ENCODE measurements around the gene OR6N2.

Gene OR6N2

DNA sequence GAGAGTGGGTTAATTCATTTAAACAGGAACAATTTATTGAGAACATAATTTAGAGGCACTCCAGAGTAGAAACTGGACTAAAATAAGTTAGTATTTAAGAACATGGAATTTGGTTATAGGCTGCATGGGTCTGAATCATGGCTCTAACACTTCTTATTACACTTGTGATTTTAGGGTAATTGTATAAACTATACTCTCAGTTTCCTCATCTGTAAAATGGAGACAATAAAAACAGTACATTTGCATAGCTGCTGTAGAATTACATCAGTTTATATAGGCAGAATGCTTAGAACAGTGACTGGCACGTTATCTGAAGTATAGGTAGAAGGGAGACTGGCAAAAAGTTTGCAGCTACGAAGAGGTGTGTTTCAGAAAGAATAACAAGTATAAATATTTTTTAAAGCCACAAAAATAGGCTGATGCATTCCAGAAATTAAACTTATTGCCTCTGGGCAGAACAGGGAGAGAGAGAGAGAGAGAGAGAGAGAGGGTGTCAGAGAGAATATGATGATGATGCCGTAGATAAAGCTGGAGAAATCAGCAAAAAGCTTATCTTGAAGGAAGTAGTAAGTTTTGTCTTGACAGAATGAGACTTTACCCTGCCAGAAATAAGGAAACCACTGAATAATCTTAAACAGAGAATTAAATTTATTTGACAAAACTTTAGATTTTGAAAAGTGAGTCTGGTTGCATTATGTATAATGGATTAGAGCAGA lies 52.3 kb downstream of the OR6N2 start:
- Histone ChIP-seq H3K36me3 (ENCODE audit: insufficient read depth, low read length) (no peaks in the 10 kb centered on the region), H4K20me1 (ENCODE audit: insufficient read depth, low read length) (no peaks in the 10 kb centered on the region), H3K27me3 (ENCODE audit: insufficient read depth, low read length) (no peaks in the 10 kb centered on the region), H3F3A (ENCODE audit: insufficient read depth, low read length) (no peaks in the 10 kb centered on the region), H3K4me3 (ENCODE audit: low read depth, low read length, poor library complexity, severe bottlenecking) (no peak overlapping the region), H3K9ac (ENCODE audit: low read length) (no peak overlapping the region), H3K9me2 (ENCODE audit: low read depth, low read length) (no peaks in the 10 kb centered on the region), H3K27ac (ENCODE audit: low read depth, low read length, poor library complexity, severe bottlenecking) (no peak overlapping the region), H3K4me1 (ENCODE audit: insufficient read depth, low read length, severe bottlenecking) (no peaks in the 10 kb centered on the region), H3K4me2 (ENCODE audit: low read length) (no peak overlapping the region), H2AFZ (ENCODE audit: low read length) (no peak overlapping the region), H3K9me3 (ENCODE audit: low read length) (no peaks in the 10 kb centered on the region), H3K79me2 (ENCODE audit: insufficient read depth, low read length) (no peaks in the 10 kb centered on the region)
- TF ChIP-seq, protein P1, sequence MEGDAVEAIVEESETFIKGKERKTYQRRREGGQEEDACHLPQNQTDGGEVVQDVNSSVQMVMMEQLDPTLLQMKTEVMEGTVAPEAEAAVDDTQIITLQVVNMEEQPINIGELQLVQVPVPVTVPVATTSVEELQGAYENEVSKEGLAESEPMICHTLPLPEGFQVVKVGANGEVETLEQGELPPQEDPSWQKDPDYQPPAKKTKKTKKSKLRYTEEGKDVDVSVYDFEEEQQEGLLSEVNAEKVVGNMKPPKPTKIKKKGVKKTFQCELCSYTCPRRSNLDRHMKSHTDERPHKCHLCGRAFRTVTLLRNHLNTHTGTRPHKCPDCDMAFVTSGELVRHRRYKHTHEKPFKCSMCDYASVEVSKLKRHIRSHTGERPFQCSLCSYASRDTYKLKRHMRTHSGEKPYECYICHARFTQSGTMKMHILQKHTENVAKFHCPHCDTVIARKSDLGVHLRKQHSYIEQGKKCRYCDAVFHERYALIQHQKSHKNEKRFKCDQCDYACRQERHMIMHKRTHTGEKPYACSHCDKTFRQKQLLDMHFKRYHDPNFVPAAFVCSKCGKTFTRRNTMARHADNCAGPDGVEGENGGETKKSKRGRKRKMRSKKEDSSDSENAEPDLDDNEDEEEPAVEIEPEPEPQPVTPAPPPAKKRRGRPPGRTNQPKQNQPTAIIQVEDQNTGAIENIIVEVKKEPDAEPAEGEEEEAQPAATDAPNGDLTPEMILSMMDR (IDR thresholded peaks at IDR 0.05; ENCODE audit: low read length), result no peak
- TF ChIP-seq EZH2 (IDR thresholded peaks at IDR 0.05; ENCODE audit: borderline replicate concordance, low read length), result no peak

DNA sequence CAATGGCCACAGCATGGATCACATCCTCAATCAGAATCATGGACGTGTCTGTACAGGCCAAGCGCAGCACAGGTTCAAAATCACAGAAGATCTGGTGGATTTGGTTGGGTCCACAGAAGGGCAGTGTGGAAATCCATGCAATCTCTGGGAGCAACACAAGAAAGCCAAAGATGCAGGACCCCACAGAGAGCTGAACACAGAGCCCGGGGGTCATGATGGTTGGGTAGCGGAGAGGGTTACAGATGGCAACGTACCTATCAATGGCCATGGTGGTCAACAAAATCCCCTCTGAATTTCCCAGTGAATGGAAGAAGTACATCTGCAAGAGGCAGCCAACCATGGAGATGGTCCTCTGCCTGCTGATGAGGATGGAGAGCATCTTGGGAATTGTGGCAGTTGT lies 56.6 kb downstream of the OR6N2 start:
- Histone ChIP-seq H3F3A (ENCODE audit: insufficient read depth, low read length) (no peaks in the 10 kb centered on the region), H3K27me3 (ENCODE audit: insufficient read depth, low read length) (no peaks in the 10 kb centered on the region), H3K36me3 (ENCODE audit: insufficient read depth, low read length) (no peaks in the 10 kb centered on the region), H4K20me1 (ENCODE audit: insufficient read depth, low read length) (no peaks in the 10 kb centered on the region), H3K4me3 (ENCODE audit: low read depth, low read length, poor library complexity, severe bottlenecking) (no peak overlapping the region), H3K9me3 (ENCODE audit: low read length) (no peaks in the 10 kb centered on the region), H3K9ac (ENCODE audit: low read length) (no peak overlapping the region), H3K4me1 (ENCODE audit: insufficient read depth, low read length, severe bottlenecking) (no peaks in the 10 kb centered on the region), H3K4me2 (ENCODE audit: low read length) (no peak overlapping the region), H2AFZ (ENCODE audit: low read length) (no peak overlapping the region), H3K79me2 (ENCODE audit: insufficient read depth, low read length) (no peaks in the 10 kb centered on the region), H3K9me2 (ENCODE audit: low read depth, low read length) (no peaks in the 10 kb centered on the region), H3K27ac (ENCODE audit: low read depth, low read length, poor library complexity, severe bottlenecking) (no peak overlapping the region)
- TF ChIP-seq EZH2 (IDR thresholded peaks at IDR 0.05; ENCODE audit: borderline replicate concordance, low read length), result no peak
- TF ChIP-seq, protein P1 (IDR thresholded peaks at IDR 0.05; ENCODE audit: low read length), result no peak

All from OCI-LY1 (cell line).